Endothelial cell of umbilical vein (primary cell): ENCODE data around the gene SLC25A17. TPM values are rescaled to one million over a fixed set of nuclear protein-coding genes. Genes with fewer than 3 reads are reported as not detected.
"Not testable (repeated sequence)": the region's sequence is repeated elsewhere in the genome, so short reads cannot be mapped to it uniquely, and the experiment has no call there.

Experiments used
- BruUV-seq: library from RNA; stranded (reverse); fragments of 400-500 nt; replicated peaks from 2 replicates; lab custom pipeline; 2021; lab: Mats Ljungman, UMichigan
- CTCF ChIA-PET: fragments of 300-600, 350-600 bp; sonication (Branson Sonifier 250); formaldehyde crosslinking; loops from one replicate; lab custom pipeline; 2021; ENCODE audit warnings: antibody characterized with exemption, inconsistent platforms; lab: Charles Lee
- POLR2A ChIA-PET: fragments of 300-600, 350-600 bp; sonication (Branson Sonifier 250); formaldehyde crosslinking; loops from one replicate; lab custom pipeline; 2021; ENCODE audit warnings: antibody characterized with exemption, inconsistent platforms; lab: Charles Lee
- DNase-seq: peaks from one replicate; pipeline ENCODE4 v3.0.0-alpha.2; 2011; ENCODE audit warnings: low read depth, low spot score
- FAIRE-seq: peaks from 2 replicates; lab custom pipeline; 2011; peaks lifted over from hg19 to GRCh38; lab: Jason Lieb, UNC
- H2AFZ ChIP-seq: 2 replicates; pipeline ENCODE4 v1.6.0; 2012; ENCODE audit warnings: low read depth, low read length, control low read depth, inconsistent platforms
- H3K27ac ChIP-seq: 2 replicates; pipeline ENCODE4 v1.5.1; 2011; ENCODE audit warnings: low read depth, mild to moderate bottlenecking, control low read depth, low read length, moderate library complexity; ENCODE audit not compliant: insufficient read depth
- H3K27me3 ChIP-seq, 2 experiments: 2 replicates each; pipeline versions ENCODE4 v1.6.0 to v1.6.1; 2011; ENCODE audit warnings: low read length in 2 of 2, mixed read lengths in 1 of 2; ENCODE audit not compliant: control insufficient read depth in 2 of 2, insufficient read depth in 2 of 2
- H3K36me3 ChIP-seq, 2 experiments: 2 replicates in 1 of 2; 3 replicates in 1 of 2; pipeline ENCODE4 v1.5.1; 2011; ENCODE audit warnings: low read length in 2 of 2, mild to moderate bottlenecking in 1 of 2, moderate library complexity in 1 of 2; ENCODE audit not compliant: control insufficient read depth in 2 of 2, insufficient read depth in 2 of 2; ENCODE audit errors: extremely low read depth in 1 of 2
- H3K4me1 ChIP-seq: 3 replicates; pipeline ENCODE4 v1.5.1; 2011; ENCODE audit warnings: mild to moderate bottlenecking, low read length; ENCODE audit not compliant: control insufficient read depth, insufficient read depth; ENCODE audit errors: extremely low read depth
- H3K4me2 ChIP-seq: 2 replicates; pipeline ENCODE4 v1.6.1; 2011; ENCODE audit warnings: low read length, control low read depth, mixed read lengths; ENCODE audit not compliant: insufficient read depth
- H3K4me3 ChIP-seq, 3 experiments: fragments of 200-600 bp in 1 of 3; sonication (generic), shearing (Covaris generic) in 1 of 3; replicated peaks in 1 of 3; 2 replicates each; pipeline ENCODE4 v1.5.1; 2011 to 2016; ENCODE audit warnings: control low read depth in 3 of 3, low read length in 3 of 3, mild to moderate bottlenecking in 2 of 3, inconsistent platforms in 1 of 3, low read depth in 1 of 3, moderate library complexity in 1 of 3; ENCODE audit not compliant: insufficient read depth in 1 of 3
- H3K79me2 ChIP-seq: 2 replicates; pipeline ENCODE4 v1.6.0; 2012; ENCODE audit warnings: low read length, inconsistent platforms; ENCODE audit not compliant: control insufficient read depth, insufficient read depth
- H3K9ac ChIP-seq: replicated peaks from 2 replicates; pipeline ENCODE3; 2011; ENCODE audit warnings: low read length, control low read depth; ENCODE audit not compliant: insufficient read depth; ENCODE audit errors: extremely low read depth
- H3K9me1 ChIP-seq: replicated peaks from 3 replicates; pipeline ENCODE4 v1.6.0; 2011; ENCODE audit warnings: mild to moderate bottlenecking, low read length; ENCODE audit not compliant: control insufficient read depth, insufficient read depth; ENCODE audit errors: extremely low read depth
- H3K9me3 ChIP-seq: replicated peaks from 2 replicates; pipeline ENCODE4 v1.5.1; 2012; ENCODE audit warnings: low read length, inconsistent platforms; ENCODE audit not compliant: control insufficient read depth, insufficient read depth
- H4K20me1 ChIP-seq: replicated peaks from 2 replicates; pipeline ENCODE3; 2011; ENCODE audit warnings: mild to moderate bottlenecking, low read length; ENCODE audit not compliant: control insufficient read depth, insufficient read depth; ENCODE audit errors: extremely low read depth
- CTCF ChIP-seq, 2 donors: IDR thresholded peaks; 1 replicate in 1 of 2; 2 replicates in 1 of 2; pipeline ENCODE4 v1.5.1; 2011; ENCODE audit warnings: low read length in 2 of 2, mild to moderate bottlenecking in 2 of 2, moderate library complexity in 2 of 2, control low read depth in 1 of 2, inconsistent platforms in 1 of 2, low read depth in 1 of 2; ENCODE audit not compliant: insufficient read depth in 1 of 2; ENCODE audit errors: extremely low read depth in 1 of 2
- EZH2 ChIP-seq: IDR thresholded peaks from 2 replicates; pipeline ENCODE4 v1.6.1; 2012; ENCODE audit warnings: borderline replicate concordance, low read depth, mild to moderate bottlenecking, moderate library complexity, low read length, inconsistent platforms; ENCODE audit not compliant: severe bottlenecking
- FOS ChIP-seq: IDR thresholded peaks from 2 replicates; pipeline ENCODE4 v1.6.1; 2011; ENCODE audit warnings: mild to moderate bottlenecking, low read length, moderate library complexity, borderline replicate concordance; ENCODE audit not compliant: insufficient read depth
- GATA2 ChIP-seq: IDR thresholded peaks from 2 replicates; pipeline ENCODE4 v1.7.0; 2011; ENCODE audit warnings: low read depth, mild to moderate bottlenecking, moderate library complexity, mixed read lengths, low read length; ENCODE audit not compliant: insufficient read length, insufficient read depth
- JUN ChIP-seq: IDR thresholded peaks from 2 replicates; pipeline ENCODE4 v1.6.1; 2011; ENCODE audit warnings: borderline replicate concordance, low read depth; ENCODE audit not compliant: insufficient read length, insufficient read depth
- MAX ChIP-seq: IDR thresholded peaks from 2 replicates; pipeline ENCODE4 v1.6.1; 2011; ENCODE audit not compliant: insufficient read depth, insufficient read length
- MYC ChIP-seq: IDR thresholded peaks from one replicate; pipeline ENCODE4 v1.6.1; 2011; ENCODE audit warnings: mild to moderate bottlenecking, low read depth, low read length
- POLR2A ChIP-seq: IDR thresholded peaks from 2 replicates; pipeline ENCODE4 v1.6.1; 2012; ENCODE audit warnings: low read depth, mild to moderate bottlenecking, control low read depth, low read length
- POLR2AphosphoS5 ChIP-seq: IDR thresholded peaks from 2 replicates; pipeline ENCODE4 v1.6.1; 2012; ENCODE audit warnings: low read depth, mild to moderate bottlenecking, control low read depth, low read length, moderate library complexity; ENCODE audit not compliant: insufficient read depth
- dilution Hi-C: fragments of 300-500 bp; cut with MboI; formaldehyde crosslinking; loops from one replicate; pipeline ENCODE4 v1.15.0; 2019; ENCODE audit warnings: low sequenced_read_pairs; ENCODE audit not compliant: extremely low pct_ligation_motif_present
- intact Hi-C: fragments of 100-400 bp; cut with micrococcal nuclease; formaldehyde crosslinking; loops from one replicate; pipeline ENCODE4 v1.10.0; 2022
- polyA plus RNA-seq, 4 experiments: library from polyadenylated mRNA; depleted of rRNA in 3 of 4; stranded (reverse) in 3 of 4; unstranded in 1 of 4; fragments of >200 nt; gene quantifications; 2 replicates each; pipeline versions ENCODE4 v1.2.1 to v1.2.3, GENCODE V29; 2011 to 2012; ENCODE audit warnings: missing spikeins in 1 of 4
- total RNA-seq: library from RNA; stranded (reverse); gene quantifications from 2 replicates; pipeline ENCODE4 v1.2.3, GENCODE V29; 2021

The SLC25A17 gene
- total and polyA plus RNA-seq, 2 donors (not counting 3 experiments of a cell fraction or from before 2014, with no cell fraction given), result 12.2 to 25.8 TPM

GRCh38 chr22:40759294-40759840, 59.8 kb downstream of the SLC25A17 start:
- CTCF ChIA-PET, result interaction anchor here (1.1 to 6.2 kb wide), 24 partner anchors 8 to 323 kb away, joined by 3 to 189 read pairs (median 6); no protein-coding TSS in a partner anchor

GRCh38 chr22:40758851-40759250, 60.3 kb downstream of the SLC25A17 start:
- H3K4me3 ChIP-seq, H3K79me2 ChIP-seq, H3K9me3 ChIP-seq, H3K4me2 ChIP-seq, DNase-seq, FAIRE-seq, intact Hi-C loops, BruUV-seq, H3K27me3 ChIP-seq, H3K4me1 ChIP-seq, H2AFZ ChIP-seq, H3K9ac ChIP-seq, dilution Hi-C loops, H3K27ac ChIP-seq, H4K20me1 ChIP-seq, POLR2A ChIA-PET, H3K9me1 ChIP-seq, H3K36me3 ChIP-seq: not testable (repeated sequence)
- CTCF ChIA-PET, result interaction anchor here (1.1 to 6.2 kb wide), 12 partner anchors 8 to 322 kb away, joined by 3 to 189 read pairs (median 18); no protein-coding TSS in a partner anchor

More at GRCh38 chr22:40759294-40759840, 59.8 kb downstream of the SLC25A17 start:
- no peak overlapping the region for H3K4me3 ChIP-seq
- intact Hi-C loops, result no loop called here
- DNase-seq (no peak), FAIRE-seq (no peak)
- no peaks in the 10 kb centered on the region for H3K27me3 ChIP-seq
- no peak overlapping the region for H3K27ac ChIP-seq
- TF ChIP-seq MAX (no peak), POLR2AphosphoS5 (no peak), EZH2 (no peak), POLR2A (no peak), GATA2 (no peak), CTCF (IDR thresholded peaks at IDR 0.05; ENCODE audit: extremely low read depth in 1 of 2, insufficient read depth in 1 of 2, low read depth in 1 of 2, low read length in 2 of 2) (no peak), FOS (no peak), MYC (no peak), JUN (no peak)
- H4K20me1 ChIP-seq, result no peaks in the 10 kb centered on the region
- no peaks in the 10 kb centered on the region for H3K4me1 ChIP-seq
- H3K9me1 ChIP-seq, result no peaks in the 10 kb centered on the region
- H3K36me3 ChIP-seq, result no peaks in the 10 kb centered on the region
- H3K9ac ChIP-seq, result no peak overlapping the region
- no peak overlapping the region for H2AFZ ChIP-seq
- no peaks in the 10 kb centered on the region for H3K79me2 ChIP-seq
- dilution Hi-C loops, result no loop called here
- no peaks in the 10 kb centered on the region for H3K9me3 ChIP-seq
- no peak overlapping the region for H3K4me2 ChIP-seq
- no TSS peak for BruUV-seq
- POLR2A ChIA-PET, result interaction anchor here (0.6 kb wide), 1 partner anchor 413 kb away, joined by 4 read pairs; no protein-coding TSS in a partner anchor
